ENCODE measurements around the gene BAX.
A peak's percentile ranks its signal among the peaks of the same experiment; 100 is the strongest.

BAX gene

GRCh38 chr19:48933382-48933932 is 21.2 kb upstream of the BAX start, which contains the start of gene DHDH:
TSS of gene DHDH (plus strand) at chr19:48933699. CDS start at chr19:48933722, 23 bp downstream.
- DNase-seq: peak; percentile 90

GRCh38 chr19:48934837-48935236 is 19.8 kb upstream of the BAX start:
- no peak for DNase-seq

GRCh38 chr19:48935864-48936263 is 18.8 kb upstream of the BAX start:
- DNase-seq: no peak

- DNase-seq: no peak
These were observed 16.4 kb upstream of the BAX start for GRCh38 chr19:48938256-48938655.

- DNase-seq: no peak
These were observed 13.8 kb upstream of the BAX start for GRCh38 chr19:48940902-48941301.

- no peak for DNase-seq
These were observed 11.6 kb upstream of the BAX start for GRCh38 chr19:48943081-48943480.

GRCh38 chr19:48945415-48945814 is 9.3 kb upstream of the BAX start:
- DNase-seq: no peak

GRCh38 chr19:48945817-48946216 is 8.9 kb upstream of the BAX start:
- no peak for DNase-seq

GRCh38 chr19:48946463-48947257 is 8.0 kb upstream of the BAX start:
- DNase-seq: no peak

- DNase-seq: no peak
These were observed 7.5 kb upstream of the BAX start for GRCh38 chr19:48947258-48947542.

- DNase-seq: no peak
These were observed 4.5 kb upstream of the BAX start for GRCh38 chr19:48950159-48950558.

- DNase-seq: no peak
These were observed 3.7 kb upstream of the BAX start for GRCh38 chr19:48950830-48951519.

- no peak for DNase-seq
These were observed 1.5 kb upstream of the BAX start for GRCh38 chr19:48953141-48953540.

- no peak for DNase-seq
These were observed 583 bp upstream of the BAX start for GRCh38 chr19:48953990-48954594.

- no peak for DNase-seq
These were observed 758 bp downstream of the BAX start for GRCh38 chr19:48955308-48955958.

GRCh38 chr19:48958006-48958405 is 3.3 kb downstream of the BAX start:
- no peak for DNase-seq

GRCh38 chr19:48959341-48960239 is 4.9 kb downstream of the BAX start:
- no peak for DNase-seq

- no peak for DNase-seq
These were observed 6.5 kb downstream of the BAX start for GRCh38 chr19:48961051-48961649.

- no peak for DNase-seq
These were observed 7.0 kb downstream of the BAX start for GRCh38 chr19:48961673-48962028.

- DNase-seq: no peak
These were observed 7.6 kb downstream of the BAX start for GRCh38 chr19:48962029-48962848.

- no peak for DNase-seq
These were observed 8.1 kb downstream of the BAX start for GRCh38 chr19:48962849-48963165.
